Hepatocyte (in vitro differentiated cells): ENCODE results near the gene C1QC. TPM values are rescaled to one million over a fixed set of nuclear protein-coding genes. Genes with fewer than 3 reads are reported as not detected.

Experiments used
- DNase-seq: peaks from one replicate; pipeline ENCODE4 v3.0.0-alpha.2; 2016; ENCODE audit warnings: low spot score
- H2AFZ ChIP-seq: fragments of 200-600 bp; sonication (generic); 2 replicates; pipeline ENCODE4 v1.6.0; 2016; ENCODE audit warnings: antibody characterized with exemption, mild to moderate bottlenecking
- H3K27ac ChIP-seq: fragments of 200-600 bp; sonication (generic); 2 replicates; pipeline ENCODE4 v1.5.1; 2016; ENCODE audit warnings: mild to moderate bottlenecking
- H3K27me3 ChIP-seq: fragments of 200-600 bp; sonication (generic); 2 replicates; pipeline ENCODE4 v1.6.1; 2016
- H3K36me3 ChIP-seq: fragments of 200-600 bp; sonication (generic); replicated peaks from 2 replicates; pipeline ENCODE4 v1.5.1; 2016; ENCODE audit warnings: low read depth; ENCODE audit not compliant: insufficient read depth
- H3K4me1 ChIP-seq: fragments of 200-600 bp; sonication (generic); 2 replicates; pipeline ENCODE4 v1.5.1; 2016; ENCODE audit warnings: mild to moderate bottlenecking, moderate library complexity; ENCODE audit not compliant: insufficient read depth
- H3K4me2 ChIP-seq: fragments of 200-600 bp; sonication (generic); 2 replicates; pipeline ENCODE4 v1.6.0; 2016
- H3K4me3 ChIP-seq: fragments of 200-600 bp; sonication (generic); 2 replicates; pipeline ENCODE4 v1.5.1; 2016; ENCODE audit warnings: mild to moderate bottlenecking
- H3K79me2 ChIP-seq: fragments of 200-600 bp; sonication (generic); 2 replicates; pipeline ENCODE4 v1.6.0; 2017; ENCODE audit warnings: mild to moderate bottlenecking
- H3K9me2 ChIP-seq: fragments of 200-600 bp; sonication (generic); replicated peaks from 2 replicates; pipeline ENCODE4 v1.6.0; 2017; ENCODE audit warnings: mild to moderate bottlenecking; ENCODE audit not compliant: insufficient read depth
- H3K9me3 ChIP-seq: fragments of 200-600 bp; sonication (generic); 2 replicates; pipeline ENCODE4 v1.5.1; 2016; ENCODE audit warnings: low read depth, mild to moderate bottlenecking
- H4K20me1 ChIP-seq: fragments of 200-600 bp; sonication (generic); 2 replicates; pipeline ENCODE4 v1.6.0; 2016; ENCODE audit warnings: mild to moderate bottlenecking; ENCODE audit not compliant: insufficient read depth, poor library complexity, severe bottlenecking
- EZH2 ChIP-seq: fragments of 200-600 bp; sonication (generic); IDR thresholded peaks from 2 replicates; pipeline ENCODE4 v1.6.1; 2016; ENCODE audit warnings: antibody characterized with exemption, mild to moderate bottlenecking, borderline replicate concordance
- EZH2phosphoT487 ChIP-seq: fragments of 200-600 bp; sonication (generic); IDR thresholded peaks from one replicate; pipeline ENCODE4 v1.6.1; 2018; ENCODE audit warnings: antibody characterized with exemption, mild to moderate bottlenecking, low read depth, moderate library complexity; ENCODE audit not compliant: unreplicated experiment, severe bottlenecking
- WGBS: methylation state at CpG from one replicate; pipeline ENCODE4 v1.1.6; 2016; ENCODE audit warnings: low lambda C conversion rate; ENCODE audit errors: missing lambda C conversion rate; 5-methylcytosine and 5-hydroxymethylcytosine counted together
- polyA plus RNA-seq: library from polyadenylated mRNA; unstranded; fragments of >200 nt; fragmentation: Nextera tagmentation; extraction: Ambion mirVana; gene quantifications from 2 replicates; pipeline ENCODE4 v1.2.1, GENCODE V29; 2016
- total RNA-seq: library from RNA; depleted of rRNA; stranded (reverse); fragments of >200 nt; gene quantifications from 2 replicates; pipeline ENCODE4 v1.2.3, GENCODE V29; 2014
- TF ChIP-seq, protein P1 (sequence below): fragments of 200-600 bp; sonication (generic); IDR thresholded peaks from 2 replicates; pipeline ENCODE4 v1.5.1; 2016; ENCODE audit warnings: antibody characterized with exemption, mild to moderate bottlenecking; ENCODE audit not compliant: poor library complexity

The C1QC gene
- total and polyA plus RNA-seq, 2 experiments from 2014 or later = 4.1 to 9.2 TPM

DNA sequence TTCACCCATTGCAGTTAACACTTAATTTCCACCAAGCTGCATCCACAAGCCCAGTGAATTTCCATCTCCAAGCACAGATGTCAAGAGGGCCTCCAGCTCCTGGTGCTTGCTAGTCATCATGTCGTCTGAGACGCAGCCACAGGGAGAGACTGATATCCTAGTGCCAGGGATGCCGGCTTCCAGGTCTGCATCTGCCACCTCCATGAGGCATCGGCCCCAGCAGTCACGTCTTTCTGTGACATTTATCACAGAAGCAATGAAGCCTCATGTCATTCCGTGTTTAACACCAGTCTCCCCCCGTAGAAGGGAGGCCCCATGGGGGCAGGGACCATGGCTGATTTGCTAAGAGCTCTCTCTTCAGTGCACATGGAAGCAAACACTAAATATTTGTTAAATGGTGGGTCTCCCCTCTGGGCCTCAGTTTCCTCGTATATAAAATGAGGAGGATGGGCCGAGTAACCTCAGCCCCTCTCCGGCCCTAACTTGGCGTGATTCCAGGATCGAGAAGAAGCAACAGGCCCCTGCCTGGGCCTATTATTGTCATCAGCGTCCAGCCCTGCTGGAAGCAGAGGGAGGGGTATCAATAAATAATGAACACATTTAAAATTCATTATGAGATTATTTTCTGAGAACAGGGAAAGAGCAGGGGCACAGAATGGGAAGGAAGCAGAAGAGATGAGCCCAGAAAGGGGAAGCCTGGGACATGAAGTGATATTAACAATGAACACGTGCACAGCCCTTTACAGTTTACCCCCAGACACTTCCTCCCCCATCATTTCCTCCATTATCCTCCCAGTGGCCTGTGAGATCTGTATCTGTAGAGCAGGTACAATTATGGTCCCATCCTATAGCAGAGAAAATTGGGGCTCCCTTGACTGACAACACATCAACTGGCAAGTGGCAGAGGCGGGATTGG lies 8.8 kb downstream of the C1QC start:
- Histone ChIP-seq H3K9me2 (no peaks in the 10 kb centered on the region), H3K27me3 (peaks cover 7% of the 10 kb centered on the region), H3K27ac (no peak overlapping the region), H3K4me3 (no peak overlapping the region), H3K4me2 (no peak overlapping the region), H3K9me3 (no peaks in the 10 kb centered on the region), H3K79me2 (no peaks in the 10 kb centered on the region), H3K36me3 (no peaks in the 10 kb centered on the region), H2AFZ (no peak overlapping the region), H3K4me1 (no peaks in the 10 kb centered on the region), H4K20me1 (no peaks in the 10 kb centered on the region)
- no peak for TF ChIP-seq EZH2
- no peak for TF ChIP-seq EZH2phosphoT487
- TF ChIP-seq, protein P1, sequence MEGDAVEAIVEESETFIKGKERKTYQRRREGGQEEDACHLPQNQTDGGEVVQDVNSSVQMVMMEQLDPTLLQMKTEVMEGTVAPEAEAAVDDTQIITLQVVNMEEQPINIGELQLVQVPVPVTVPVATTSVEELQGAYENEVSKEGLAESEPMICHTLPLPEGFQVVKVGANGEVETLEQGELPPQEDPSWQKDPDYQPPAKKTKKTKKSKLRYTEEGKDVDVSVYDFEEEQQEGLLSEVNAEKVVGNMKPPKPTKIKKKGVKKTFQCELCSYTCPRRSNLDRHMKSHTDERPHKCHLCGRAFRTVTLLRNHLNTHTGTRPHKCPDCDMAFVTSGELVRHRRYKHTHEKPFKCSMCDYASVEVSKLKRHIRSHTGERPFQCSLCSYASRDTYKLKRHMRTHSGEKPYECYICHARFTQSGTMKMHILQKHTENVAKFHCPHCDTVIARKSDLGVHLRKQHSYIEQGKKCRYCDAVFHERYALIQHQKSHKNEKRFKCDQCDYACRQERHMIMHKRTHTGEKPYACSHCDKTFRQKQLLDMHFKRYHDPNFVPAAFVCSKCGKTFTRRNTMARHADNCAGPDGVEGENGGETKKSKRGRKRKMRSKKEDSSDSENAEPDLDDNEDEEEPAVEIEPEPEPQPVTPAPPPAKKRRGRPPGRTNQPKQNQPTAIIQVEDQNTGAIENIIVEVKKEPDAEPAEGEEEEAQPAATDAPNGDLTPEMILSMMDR = no peak
- DNase-seq = no peak
- WGBS = 80% methylated on average over 15 of the region's 15 CpGs

DNA sequence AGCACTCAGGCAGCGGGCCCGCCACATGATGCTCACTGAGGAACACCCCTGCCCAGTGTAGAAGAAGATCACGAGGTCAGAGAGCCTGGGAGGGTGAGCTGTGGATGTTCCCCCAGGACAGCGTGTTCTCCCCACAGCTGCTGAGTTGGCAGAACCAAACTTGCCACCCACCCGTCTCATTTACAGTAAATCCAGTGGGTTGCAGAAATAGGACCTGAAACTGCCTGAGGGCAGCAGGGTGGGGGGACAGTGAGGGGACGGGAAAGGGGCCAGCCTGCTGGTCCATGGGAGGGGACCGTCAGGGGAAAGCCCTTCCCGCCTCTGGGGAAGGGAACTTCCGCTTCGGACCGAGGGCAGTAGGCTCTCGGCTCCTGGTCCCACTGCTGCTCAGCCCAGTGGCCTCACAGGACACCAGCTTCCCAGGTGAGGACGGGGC lies 9.5 kb downstream of the C1QC start, which contains the start of gene C1QB:
Gene C1QB, plus strand, starts transcription at position 356 of the 436 bp plus-strand sequence. CDS start 6,227 bp downstream, outside the sequence.
- Histone ChIP-seq H3K9me2 (no peaks in the 10 kb centered on the region), H3K27me3 (peaks cover 8% of the 10 kb centered on the region), H3K4me3 (no peak within 1 kb of the TSS), H3K36me3 (no peaks in the 10 kb centered on the region), H4K20me1 (no peaks in the 10 kb centered on the region), H3K79me2 (no peaks in the 10 kb centered on the region), H3K4me2 (no peak within 1 kb of the TSS), H3K9me3 (no peaks in the 10 kb centered on the region), H3K27ac (no peak within 1 kb of the TSS), H3K4me1 (no peaks in the 10 kb centered on the region), H2AFZ (no peak within 1 kb of the TSS)
- TF ChIP-seq, protein P1 = no peak
- no peak for TF ChIP-seq EZH2phosphoT487
- TF ChIP-seq EZH2 = no peak
- 75% methylated on average over 8 of the region's 13 CpGs for WGBS
- no peak for DNase-seq

- Histone ChIP-seq H3K79me2 (no peaks in the 10 kb centered on the region), H3K4me3 (no peak overlapping the region), H4K20me1 (no peaks in the 10 kb centered on the region), H3K27ac (no peak overlapping the region), H2AFZ (no peak overlapping the region), H3K9me3 (no peaks in the 10 kb centered on the region), H3K4me2 (no peak overlapping the region), H3K4me1 (no peaks in the 10 kb centered on the region), H3K36me3 (no peaks in the 10 kb centered on the region), H3K27me3 (peaks cover 8% of the 10 kb centered on the region), H3K9me2 (no peaks in the 10 kb centered on the region)
- WGBS = 50% methylated on average over 5 of the region's 5 CpGs
- DNase-seq = no peak
- no peak for TF ChIP-seq EZH2phosphoT487
- TF ChIP-seq EZH2 = no peak
- TF ChIP-seq, protein P1 = no peak
These were observed 11.3 kb downstream of the C1QC start for GRCh38 chr1:22654692-22655091.
